ENCODE data around the gene IKBKE.

DNA sequence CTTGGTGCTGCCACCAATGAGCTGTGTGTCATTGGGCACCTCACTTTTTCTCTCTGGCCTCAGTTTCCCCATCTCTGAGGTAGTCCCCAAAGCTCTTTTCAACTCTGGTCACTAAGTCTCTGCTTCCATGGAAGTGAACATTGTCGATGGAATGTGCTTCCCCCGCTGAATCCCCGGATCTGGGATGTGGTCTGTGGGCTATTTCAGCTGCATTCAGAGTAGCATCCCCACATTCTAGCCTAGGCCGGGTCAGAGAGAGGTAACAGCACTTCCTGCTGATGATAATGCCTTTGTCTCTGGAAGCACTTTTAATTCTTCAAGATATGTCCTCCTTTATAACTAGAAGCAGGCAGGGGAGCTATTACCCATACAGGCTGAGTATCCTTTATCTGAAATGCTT lies 66.9 kb downstream of the IKBKE start:
- TF ChIP-seq RAD21 (conservative IDR thresholded peaks at IDR 0.05) (no peak), EP300 (conservative IDR thresholded peaks at IDR 0.05; ENCODE audit: poor library complexity, severe bottlenecking) (no peak), TAF1 (IDR thresholded peaks at IDR 0.05; ENCODE audit: low read depth) (no peak)
